ENCODE measurements around the gene EP400.
"Not testable (repeated sequence)": the region's sequence is repeated elsewhere in the genome, so short reads cannot be mapped to it uniquely, and the experiment has no call there.

Gene EP400

DNA sequence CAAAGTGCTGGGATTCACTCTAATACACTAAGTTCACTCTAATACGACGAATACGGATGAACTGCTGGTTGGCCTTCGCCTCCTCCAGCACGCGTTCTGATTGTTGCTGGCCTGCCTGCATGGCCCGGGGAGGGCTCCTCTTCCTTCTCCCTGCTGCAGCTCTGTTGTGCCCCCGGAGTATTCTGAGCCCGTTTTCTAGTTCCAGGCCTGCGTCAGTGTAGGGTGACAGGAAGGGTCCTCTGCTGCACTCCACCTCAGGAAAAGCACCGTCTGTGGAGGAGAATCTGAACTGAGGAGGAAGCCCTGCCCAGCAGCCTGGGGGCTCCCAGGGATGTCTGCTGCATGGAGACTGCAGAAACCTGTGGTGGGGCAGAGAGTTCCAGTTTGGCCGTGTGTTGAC, 150.0 kb downstream of the EP400 start:
- no peak for DNase-seq

GRCh38 chr12:132100306-132101065, 150.7 kb downstream of the EP400 start:
- no peak for DNase-seq

- DNase-seq: no peak
Observed at GRCh38 chr12:132102297-132102696, 152.6 kb downstream of the EP400 start.

DNA sequence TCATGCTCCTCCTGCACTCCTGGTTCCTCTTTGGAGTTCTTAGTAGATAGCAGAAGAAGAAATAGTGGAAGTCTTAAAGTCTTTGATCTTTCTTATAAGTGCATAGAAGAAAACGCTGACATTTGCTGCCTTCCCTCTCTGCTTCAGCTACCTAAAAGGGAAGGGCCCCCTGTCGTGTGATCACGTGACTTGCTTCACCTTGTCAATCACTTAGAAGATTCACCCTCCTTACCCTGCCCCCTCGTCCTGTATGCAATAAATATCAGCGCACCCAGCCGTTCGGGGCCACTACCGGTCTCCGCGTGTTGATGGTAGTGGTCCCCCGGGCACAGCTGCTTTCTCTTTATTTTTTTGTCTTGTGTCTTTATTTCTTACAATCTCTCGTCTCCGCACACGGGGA, 153.3 kb downstream of the EP400 start:
- DNase-seq: not testable (repeated sequence)

GRCh38 chr12:132103542-132104308, 154.0 kb downstream of the EP400 start:
- no peak for DNase-seq

DNA sequence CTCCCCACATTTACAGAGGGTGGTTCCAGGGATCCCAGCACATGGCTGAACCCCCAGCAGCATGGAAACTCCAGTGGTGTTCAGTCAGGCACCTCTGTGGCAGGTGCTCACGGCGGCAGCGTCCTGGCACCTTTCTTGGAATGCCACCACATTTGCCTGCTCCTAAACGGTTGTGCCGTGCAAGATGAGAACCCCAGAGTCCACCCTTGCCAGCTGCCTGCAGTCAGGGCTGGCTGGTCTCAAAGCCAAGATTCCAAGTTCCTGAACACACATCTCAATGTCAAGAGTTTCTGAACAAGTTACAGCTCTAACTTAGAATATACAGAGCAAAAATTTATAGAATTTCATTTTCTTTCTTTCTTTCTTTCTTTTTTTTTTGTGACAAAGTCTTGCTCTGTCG, 155.7 kb downstream of the EP400 start:
- no peak for DNase-seq

- no peak for DNase-seq
Observed at GRCh38 chr12:132106921-132107320, 157.2 kb downstream of the EP400 start.

- DNase-seq: no peak
Observed at GRCh38 chr12:132108211-132108832, 158.6 kb downstream of the EP400 start.

- no peak for DNase-seq
Observed at GRCh38 chr12:132109741-132110140, 160.0 kb downstream of the EP400 start.

DNA sequence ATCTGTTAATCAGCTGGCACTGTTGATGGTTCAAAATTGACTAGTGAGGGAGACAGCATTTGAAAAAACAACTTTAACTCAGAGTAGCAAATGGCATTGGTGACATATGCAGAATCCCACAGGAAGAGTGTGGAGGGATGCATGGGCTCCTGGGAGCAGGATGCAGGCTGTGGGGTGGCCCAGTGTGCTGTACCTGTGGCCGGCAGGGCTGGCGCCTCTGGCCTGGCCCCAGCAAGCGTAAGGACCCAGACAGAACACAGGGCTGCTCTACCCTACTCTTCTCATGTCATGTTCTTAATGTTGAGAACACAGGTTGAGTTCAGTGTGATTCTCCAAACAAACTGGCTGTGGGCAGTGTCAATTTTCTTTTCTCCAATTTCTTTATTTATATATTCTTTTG, 160.9 kb downstream of the EP400 start:
- DNase-seq: no peak

- DNase-seq: no peak
Observed at GRCh38 chr12:132111654-132112304, 162.0 kb downstream of the EP400 start.

- no peak for DNase-seq
Observed at GRCh38 chr12:132114667-132115066, 164.9 kb downstream of the EP400 start.

- DNase-seq: no peak
Observed at GRCh38 chr12:132115500-132115899, 165.8 kb downstream of the EP400 start.

DNA sequence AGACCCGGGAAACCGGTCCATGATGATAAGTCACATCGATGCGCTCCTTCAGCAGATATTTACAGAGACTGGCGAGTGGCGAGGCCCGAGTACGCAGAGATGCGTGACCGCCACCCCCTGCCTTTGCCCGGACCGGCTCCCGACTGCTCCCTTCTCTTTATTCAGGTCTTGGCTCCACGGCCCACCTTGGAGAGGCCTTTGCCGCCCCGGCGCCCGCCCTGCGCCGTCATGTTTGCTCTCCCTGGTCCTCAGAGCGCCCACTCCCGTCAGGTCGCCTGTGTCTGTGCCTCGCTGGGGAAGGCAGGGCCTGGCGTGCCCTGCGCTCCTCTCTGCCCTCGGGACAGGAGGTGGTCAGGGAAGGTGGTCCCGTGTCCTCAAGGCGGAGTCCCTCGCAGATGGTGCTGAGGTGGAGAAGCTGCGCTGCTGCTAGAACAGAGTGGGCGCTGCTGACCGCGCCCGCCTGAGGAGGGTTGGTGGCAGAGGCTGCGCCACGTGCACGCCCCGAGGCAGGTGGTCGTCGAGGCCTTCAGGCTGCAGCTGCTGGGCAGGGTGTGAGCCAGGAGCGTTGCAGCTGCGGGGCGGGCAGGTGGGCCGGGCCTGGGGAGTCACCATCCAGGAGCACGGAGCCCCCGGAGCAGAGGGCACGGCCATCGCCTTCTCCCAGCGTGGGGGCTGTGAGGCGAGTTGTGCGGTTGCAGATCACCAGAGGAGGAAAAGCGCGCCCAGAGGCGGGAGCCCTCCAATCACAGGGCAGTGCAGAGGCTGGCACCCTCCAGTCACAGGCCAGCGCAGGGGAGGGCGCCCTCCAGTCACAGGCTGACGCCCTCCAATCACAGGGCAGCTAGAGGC, 167.2 kb downstream of the EP400 start:
- no peak for DNase-seq

DNA sequence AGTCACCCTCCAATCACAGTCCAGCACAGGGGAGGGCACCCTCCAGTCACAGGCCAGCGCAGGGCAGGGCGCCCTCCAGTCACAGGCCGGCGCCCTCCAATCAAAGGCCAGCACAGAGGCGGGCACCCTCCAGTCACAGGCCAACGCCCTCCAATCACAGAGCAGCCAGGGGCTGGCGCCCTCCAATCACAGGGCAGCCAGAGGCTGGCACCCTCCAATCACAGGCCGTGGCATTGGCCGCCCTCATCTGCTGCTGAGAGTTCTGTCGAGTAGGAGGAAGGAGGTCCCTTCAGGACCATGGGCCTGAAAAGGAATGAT, 167.8 kb downstream of the EP400 start:
- DNase-seq: no peak

DNA sequence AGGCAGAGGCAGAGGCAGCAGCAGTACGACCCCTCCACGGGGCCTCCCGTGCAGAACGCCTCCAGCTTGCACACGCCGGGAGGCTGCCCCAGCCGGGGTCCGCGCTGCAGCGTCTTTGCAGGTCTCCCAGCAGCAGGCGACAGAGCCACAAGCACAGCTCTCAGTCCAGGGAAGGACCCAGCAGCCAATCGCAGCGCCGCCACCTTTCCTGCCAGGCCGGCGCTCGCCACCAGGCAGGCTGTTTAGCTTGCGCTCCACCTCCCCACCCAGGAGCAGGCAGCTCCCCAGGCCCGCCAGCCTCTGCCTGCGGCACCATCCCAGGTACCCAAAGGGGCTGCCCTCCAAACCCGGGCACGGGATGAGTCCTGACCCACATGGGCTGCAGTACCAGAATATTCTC, 169.1 kb downstream of the EP400 start:
- no peak for DNase-seq

DNA sequence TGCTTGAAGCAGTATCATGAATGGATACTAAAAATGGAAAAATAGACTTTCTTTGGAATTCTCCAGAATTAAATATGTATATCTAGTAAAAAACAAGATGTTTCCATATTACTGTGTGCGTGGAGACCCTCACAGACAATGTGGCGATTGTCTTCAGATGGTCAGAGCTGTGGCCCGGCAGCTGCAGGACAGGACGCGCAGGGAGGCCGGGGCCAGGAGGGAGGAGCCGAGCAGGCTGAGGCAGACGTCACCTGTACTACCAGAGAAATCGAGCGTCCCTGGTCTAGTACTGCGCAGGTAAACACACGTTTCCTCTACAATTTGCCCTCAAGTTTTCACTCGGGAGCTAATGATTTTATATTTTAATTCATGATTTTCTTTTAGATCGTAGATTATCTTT, 171.5 kb downstream of the EP400 start:
- DNase-seq: no peak

- no peak for DNase-seq
Observed at GRCh38 chr12:132123970-132124765, 174.4 kb downstream of the EP400 start.

GRCh38 chr12:132124766-132125425, 175.2 kb downstream of the EP400 start:
- DNase-seq: no peak

DNA sequence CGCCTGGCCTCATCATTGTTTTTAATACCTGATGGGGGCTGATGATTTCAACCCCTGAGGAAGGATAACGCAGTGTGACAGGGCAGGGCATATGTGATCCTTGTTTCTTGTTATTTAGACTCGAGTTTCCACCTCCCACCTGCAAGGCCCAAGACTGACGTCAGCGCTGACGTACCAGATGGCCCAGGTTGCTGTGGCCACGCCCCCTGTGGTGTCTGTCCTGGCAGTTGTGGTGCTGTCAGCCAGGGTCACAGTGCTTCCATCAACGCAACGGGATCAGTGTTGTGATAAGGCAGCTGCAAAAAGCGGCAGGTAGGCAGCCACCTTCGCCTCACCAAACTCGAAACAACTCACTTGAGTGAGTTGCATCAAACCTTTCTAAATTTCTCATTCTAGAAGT, 176.0 kb downstream of the EP400 start:
- no peak for DNase-seq

DNA sequence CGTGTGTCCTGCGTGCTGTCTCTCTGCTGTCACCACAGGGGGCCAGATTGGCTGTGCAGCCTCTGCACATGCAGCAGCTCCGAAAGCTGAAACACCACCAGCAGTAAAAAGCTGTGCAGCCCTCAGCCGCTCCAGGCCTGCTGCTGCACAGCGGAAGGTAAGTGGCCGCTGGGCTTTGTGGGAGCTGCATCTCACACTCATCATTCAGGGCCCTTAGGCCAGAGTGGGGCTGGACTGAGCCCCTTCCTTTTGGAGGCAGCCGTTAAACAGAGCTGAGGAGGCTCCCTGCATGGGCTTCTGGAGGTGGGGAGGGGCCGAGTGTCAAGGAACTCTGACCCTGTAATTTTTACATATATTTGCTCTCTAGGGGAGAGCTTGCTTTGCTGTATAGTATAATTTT, 177.3 kb downstream of the EP400 start:
- DNase-seq: no peak
